Measurements from ENCODE around the gene NDUFA7. TPM values are rescaled to one million over a fixed set of nuclear protein-coding genes. Genes with fewer than 3 reads are reported as not detected.

Gene NDUFA7
- total RNA-seq, 4 donors from 2014 or later: 75.3 to 129 (median 87.7) TPM

DNA sequence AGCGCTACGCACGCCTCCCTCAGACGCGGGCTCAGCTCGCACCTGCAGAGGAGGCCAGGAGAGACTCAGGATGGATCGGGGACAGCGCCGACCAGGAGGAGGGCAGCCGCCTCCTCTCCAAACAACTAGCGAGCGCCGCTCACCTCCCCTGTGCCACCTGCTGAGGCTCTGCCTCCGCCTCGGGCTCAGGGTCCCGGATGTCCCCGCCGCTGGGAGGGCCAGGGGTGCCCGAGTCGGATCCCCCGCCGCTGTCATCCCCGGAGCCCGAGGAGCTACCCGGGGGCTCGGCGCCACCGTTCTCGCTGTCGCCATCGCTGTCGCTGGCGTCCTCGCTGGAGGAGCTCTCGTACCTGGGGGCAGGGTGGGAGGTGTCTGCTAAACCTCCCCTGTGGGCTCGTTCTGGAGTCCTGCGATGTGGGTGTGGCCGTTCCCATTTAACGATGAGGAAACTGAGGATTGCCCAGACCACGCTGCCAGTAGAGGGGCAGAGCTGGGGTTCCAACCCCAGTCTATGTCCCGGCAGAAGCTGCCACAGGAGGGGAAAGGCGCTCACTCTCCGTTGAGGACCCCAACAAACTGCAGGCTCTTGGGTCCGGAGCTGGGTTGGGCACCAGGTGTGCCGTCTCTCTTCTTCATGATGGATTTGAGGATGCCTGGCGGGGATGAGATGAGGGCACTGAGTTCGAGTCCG lies 12.7 kb upstream of the NDUFA7 start:
- TF ChIP-seq POLR2A (IDR thresholded peaks at IDR 0.05): no peak
- TF ChIP-seq, protein P1, sequence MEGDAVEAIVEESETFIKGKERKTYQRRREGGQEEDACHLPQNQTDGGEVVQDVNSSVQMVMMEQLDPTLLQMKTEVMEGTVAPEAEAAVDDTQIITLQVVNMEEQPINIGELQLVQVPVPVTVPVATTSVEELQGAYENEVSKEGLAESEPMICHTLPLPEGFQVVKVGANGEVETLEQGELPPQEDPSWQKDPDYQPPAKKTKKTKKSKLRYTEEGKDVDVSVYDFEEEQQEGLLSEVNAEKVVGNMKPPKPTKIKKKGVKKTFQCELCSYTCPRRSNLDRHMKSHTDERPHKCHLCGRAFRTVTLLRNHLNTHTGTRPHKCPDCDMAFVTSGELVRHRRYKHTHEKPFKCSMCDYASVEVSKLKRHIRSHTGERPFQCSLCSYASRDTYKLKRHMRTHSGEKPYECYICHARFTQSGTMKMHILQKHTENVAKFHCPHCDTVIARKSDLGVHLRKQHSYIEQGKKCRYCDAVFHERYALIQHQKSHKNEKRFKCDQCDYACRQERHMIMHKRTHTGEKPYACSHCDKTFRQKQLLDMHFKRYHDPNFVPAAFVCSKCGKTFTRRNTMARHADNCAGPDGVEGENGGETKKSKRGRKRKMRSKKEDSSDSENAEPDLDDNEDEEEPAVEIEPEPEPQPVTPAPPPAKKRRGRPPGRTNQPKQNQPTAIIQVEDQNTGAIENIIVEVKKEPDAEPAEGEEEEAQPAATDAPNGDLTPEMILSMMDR (IDR thresholded peaks at IDR 0.05 in 4 of 5, conservative IDR thresholded peaks at IDR 0.05 in 1 of 5): no peak
- DNase-seq (no peak), ATAC-seq (no peak)
- in situ Hi-C loops (cut with MboI; ENCODE audit: low sequenced_read_pairs in 4 of 4): no loop called here
- no peaks in the 10 kb centered on the region for H3K36me3 ChIP-seq
- H3K27ac ChIP-seq: peak overlapping the region in 2 of 4 donors; percentile 13 to 45
- peaks cover 0 to 8% of the 10 kb centered on the region in 2 donors for H3K4me1 ChIP-seq
- H3K9me3 ChIP-seq: no peaks in the 10 kb centered on the region
- peaks cover 19 to 38% (median 26%) of the 10 kb centered on the region in 3 donors for H3K27me3 ChIP-seq
- intact Hi-C loops (cut with DNase I; ENCODE audit: low total_unique reads): no loop called here
- H3K4me3 ChIP-seq: no peak overlapping the region

DNA sequence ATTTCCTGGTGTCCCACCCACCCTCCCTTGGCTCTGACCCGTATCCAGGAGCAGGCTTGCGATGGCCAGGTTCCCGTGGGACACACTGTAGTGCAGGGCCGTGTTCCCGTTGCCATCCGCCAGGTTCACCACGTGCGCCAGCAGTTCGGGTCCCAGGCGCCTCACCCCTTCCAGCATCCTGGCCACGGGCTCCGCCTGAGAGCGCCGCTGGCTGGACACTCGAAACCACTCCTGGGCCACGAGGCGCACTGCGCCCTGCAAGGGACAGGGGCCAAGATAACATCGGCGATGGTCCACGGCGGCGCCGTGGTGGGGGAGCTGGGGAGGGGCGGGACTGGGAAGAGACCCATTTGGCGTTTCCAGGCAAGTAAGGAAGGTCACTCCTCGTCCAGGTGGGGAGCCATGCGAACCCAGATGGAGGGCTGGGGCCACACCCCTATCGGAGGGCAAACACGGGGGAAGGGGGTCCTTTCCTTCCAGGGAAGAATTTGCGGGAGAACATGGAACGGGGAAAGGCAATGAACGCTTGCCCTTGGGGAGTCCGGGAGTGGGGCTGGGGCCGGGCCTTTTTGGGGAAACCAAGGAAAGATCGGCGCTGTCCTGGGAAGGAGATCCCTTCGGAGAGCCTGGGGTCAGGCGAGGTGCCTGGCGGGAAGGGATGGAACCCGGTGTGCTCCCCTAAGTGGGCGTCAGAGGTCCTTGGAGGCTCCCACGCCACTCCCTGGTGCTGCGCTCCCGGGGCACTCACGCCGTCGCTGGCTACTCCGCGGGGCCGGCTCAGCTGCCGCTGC lies 12.0 kb upstream of the NDUFA7 start:
- no peak overlapping the region for H3K4me3 ChIP-seq
- no peaks in the 10 kb centered on the region for H3K9me3 ChIP-seq
- intact Hi-C loops (cut with DNase I; ENCODE audit: low total_unique reads): no loop called here
- peak overlapping the region in 3 of 4 donors; percentile 13 to 45 (median 31) for H3K27ac ChIP-seq
- no peaks in the 10 kb centered on the region for H3K36me3 ChIP-seq
- peaks cover 0 to 8% of the 10 kb centered on the region in 2 donors for H3K4me1 ChIP-seq
- H3K27me3 ChIP-seq: peaks cover 19 to 35% (median 26%) of the 10 kb centered on the region in 3 donors
- no peak for DNase-seq
- ATAC-seq: peak in 1 of 2 donors; percentile 19
- no peak for TF ChIP-seq POLR2A (IDR thresholded peaks at IDR 0.05)
- TF ChIP-seq, protein P1 (IDR thresholded peaks at IDR 0.05 in 4 of 5, conservative IDR thresholded peaks at IDR 0.05 in 1 of 5): no peak
- in situ Hi-C loops (cut with MboI; ENCODE audit: low sequenced_read_pairs in 4 of 4): no loop called here

DNA sequence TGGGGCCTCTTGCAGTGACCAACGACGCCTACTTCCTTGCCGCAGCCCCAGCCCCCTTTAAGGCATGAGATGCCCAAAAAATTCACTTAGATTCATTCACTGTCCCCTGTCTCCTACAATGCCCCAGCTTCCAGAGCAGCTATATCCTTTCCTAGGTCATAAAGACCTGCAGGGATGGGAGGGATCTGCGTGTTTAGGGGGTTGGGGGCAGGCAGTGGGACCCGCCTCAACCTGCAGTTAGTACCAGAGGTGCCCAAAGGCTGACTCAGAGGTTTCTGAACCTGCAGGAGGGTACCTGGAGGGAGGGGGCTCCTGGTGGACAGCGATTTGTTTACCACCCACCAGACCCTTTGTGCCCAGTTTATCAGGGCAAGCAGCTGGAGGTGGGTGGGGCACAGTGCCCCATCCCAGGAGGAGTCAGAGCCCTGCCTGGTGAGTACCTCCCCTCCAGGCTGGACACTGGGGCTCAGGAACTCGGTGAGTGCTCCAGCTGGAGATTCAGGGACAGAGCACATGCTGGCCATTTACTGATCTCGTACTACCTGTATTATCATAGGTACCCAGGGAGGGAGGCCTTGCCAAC lies 10.2 kb upstream of the NDUFA7 start:
- peaks cover 19 to 26% (median 24%) of the 10 kb centered on the region in 3 donors for H3K27me3 ChIP-seq
- ATAC-seq: no peak

DNA sequence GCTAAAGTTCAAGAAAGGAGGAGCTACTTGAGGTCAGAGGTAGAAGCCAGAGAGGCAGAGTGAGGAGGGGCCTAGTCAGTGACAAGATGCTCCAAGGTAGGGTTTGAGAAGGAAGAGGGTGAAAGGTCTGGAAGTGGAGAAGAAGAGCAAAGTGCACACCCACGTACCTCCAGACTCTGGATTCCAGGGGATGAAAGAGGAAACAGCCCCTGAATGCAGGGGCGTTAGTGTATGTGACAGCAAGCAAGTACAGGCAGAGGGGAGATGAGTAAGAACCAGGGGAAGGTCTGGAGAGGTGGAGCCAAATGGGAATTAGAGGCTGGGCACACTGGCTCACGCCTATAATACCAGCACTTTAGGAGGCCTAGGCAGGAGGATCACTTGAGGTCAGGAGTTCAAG lies 8.8 kb upstream of the NDUFA7 start:
- Histone ChIP-seq H3K36me3 (no peaks in the 10 kb centered on the region), H3K27ac (no peak overlapping the region), H3K4me3 (no peak overlapping the region), H3K27me3 (peaks cover 12 to 21% (median 18%) of the 10 kb centered on the region in 3 donors), H3K9me3 (no peaks in the 10 kb centered on the region), H3K4me1 (peaks cover 0 to 8% of the 10 kb centered on the region in 2 donors)
- in situ Hi-C loops (cut with MboI; ENCODE audit: low sequenced_read_pairs in 4 of 4): no loop called here
- no peak for ATAC-seq
- intact Hi-C loops (cut with DNase I; ENCODE audit: low total_unique reads): loop anchor here (10.0 kb wide), 1 partner anchor 505 kb away; the partner anchor contains the start of genes MBD3L1 and ZNF558
- no peak for DNase-seq
- TF ChIP-seq, protein P1 (IDR thresholded peaks at IDR 0.05 in 4 of 5, conservative IDR thresholded peaks at IDR 0.05 in 1 of 5): no peak

More for the DNA sequence above, 10.2 kb upstream of the NDUFA7 start:
- Histone ChIP-seq H3K36me3 (no peaks in the 10 kb centered on the region), H3K4me1 (peaks cover 0 to 8% of the 10 kb centered on the region in 2 donors), H3K9me3 (no peaks in the 10 kb centered on the region), H3K4me3 (no peak overlapping the region), H3K27ac (no peak overlapping the region)
- no peak for DNase-seq
- in situ Hi-C loops (cut with MboI; ENCODE audit: low sequenced_read_pairs in 4 of 4): no loop called here
- TF ChIP-seq POLR2A (IDR thresholded peaks at IDR 0.05): no peak
- TF ChIP-seq, protein P1 (IDR thresholded peaks at IDR 0.05 in 4 of 5, conservative IDR thresholded peaks at IDR 0.05 in 1 of 5): no peak
- intact Hi-C loops (cut with DNase I; ENCODE audit: low total_unique reads): no loop called here

All from gastrocnemius medialis (tissue), 4 donors.